HG03432 (cell line): ENCODE results near the gene ACOT11.
A peak's percentile ranks its signal among the peaks of the same experiment; 100 is the strongest.
"Not testable (repeated sequence)": the region's sequence is repeated elsewhere in the genome, so short reads cannot be mapped to it uniquely, and the experiment has no call there.

ENCODE experiments used
- ATAC-seq: cut with Tn5 transposase; IDR thresholded peaks from one replicate; pipeline ENCODE4 v1.9.1; 2021; ENCODE audit warnings: mild to moderate bottlenecking, moderate library complexity; ENCODE audit not compliant: unreplicated experiment

The ACOT11 gene

GRCh38 chr1:54536656-54537055 is 11.4 kb upstream of the ACOT11 start:
- not testable (repeated sequence) for ATAC-seq

- no peak for ATAC-seq
Measured at GRCh38 chr1:54537611-54538010, 10.4 kb upstream of the ACOT11 start.

- no peak for ATAC-seq
Measured at GRCh38 chr1:54538538-54538937, 9.5 kb upstream of the ACOT11 start.

- no peak for ATAC-seq
Measured at GRCh38 chr1:54540582-54541295, 7.3 kb upstream of the ACOT11 start.

- peak; percentile 76 for ATAC-seq
Measured at GRCh38 chr1:54542120-54542961, 5.7 kb upstream of the ACOT11 start.

- ATAC-seq: no peak
Measured at GRCh38 chr1:54542962-54543539, 5.0 kb upstream of the ACOT11 start.

- no peak for ATAC-seq
Measured at GRCh38 chr1:54543729-54544496, 4.1 kb upstream of the ACOT11 start.

- no peak for ATAC-seq
Measured at GRCh38 chr1:54545916-54546635, 2.0 kb upstream of the ACOT11 start.

- no peak for ATAC-seq
Measured at GRCh38 chr1:54546651-54547401, 1.2 kb upstream of the ACOT11 start.

- no peak for ATAC-seq
Measured at GRCh38 chr1:54548389-54549044, 489 bp downstream of the ACOT11 start.

- no peak for ATAC-seq
Measured at GRCh38 chr1:54549181-54549924, 1.3 kb downstream of the ACOT11 start.

GRCh38 chr1:54551891-54552290 is 3.9 kb downstream of the ACOT11 start:
- ATAC-seq: no peak

- ATAC-seq: no peak
Measured at GRCh38 chr1:54553602-54554313, 5.7 kb downstream of the ACOT11 start.

GRCh38 chr1:54556110-54556509 is 8.1 kb downstream of the ACOT11 start:
- no peak for ATAC-seq

- ATAC-seq: no peak
Measured at GRCh38 chr1:54557671-54558355, 9.8 kb downstream of the ACOT11 start.

GRCh38 chr1:54558434-54559030 is 10.5 kb downstream of the ACOT11 start:
- ATAC-seq: no peak

- no peak for ATAC-seq
Measured at GRCh38 chr1:54559111-54559548, 11.1 kb downstream of the ACOT11 start.
